Measurements from ENCODE around the gene PSMG3.

- TF ChIP-seq, protein P1, sequence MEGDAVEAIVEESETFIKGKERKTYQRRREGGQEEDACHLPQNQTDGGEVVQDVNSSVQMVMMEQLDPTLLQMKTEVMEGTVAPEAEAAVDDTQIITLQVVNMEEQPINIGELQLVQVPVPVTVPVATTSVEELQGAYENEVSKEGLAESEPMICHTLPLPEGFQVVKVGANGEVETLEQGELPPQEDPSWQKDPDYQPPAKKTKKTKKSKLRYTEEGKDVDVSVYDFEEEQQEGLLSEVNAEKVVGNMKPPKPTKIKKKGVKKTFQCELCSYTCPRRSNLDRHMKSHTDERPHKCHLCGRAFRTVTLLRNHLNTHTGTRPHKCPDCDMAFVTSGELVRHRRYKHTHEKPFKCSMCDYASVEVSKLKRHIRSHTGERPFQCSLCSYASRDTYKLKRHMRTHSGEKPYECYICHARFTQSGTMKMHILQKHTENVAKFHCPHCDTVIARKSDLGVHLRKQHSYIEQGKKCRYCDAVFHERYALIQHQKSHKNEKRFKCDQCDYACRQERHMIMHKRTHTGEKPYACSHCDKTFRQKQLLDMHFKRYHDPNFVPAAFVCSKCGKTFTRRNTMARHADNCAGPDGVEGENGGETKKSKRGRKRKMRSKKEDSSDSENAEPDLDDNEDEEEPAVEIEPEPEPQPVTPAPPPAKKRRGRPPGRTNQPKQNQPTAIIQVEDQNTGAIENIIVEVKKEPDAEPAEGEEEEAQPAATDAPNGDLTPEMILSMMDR (IDR thresholded peaks at IDR 0.05), result no peak
- no peak for TF ChIP-seq POLR2A (IDR thresholded peaks at IDR 0.05)
Observed at GRCh38 chr7:1586827-1587705, 17.2 kb upstream of the PSMG3 start.

Data from testis (tissue), 2 donors.